Measurements from ENCODE around the gene SLC22A23.

Gene SLC22A23

GRCh38 chr6:3293271-3294155, 163.3 kb downstream of the SLC22A23 start:
- no peak for DNase-seq

DNA sequence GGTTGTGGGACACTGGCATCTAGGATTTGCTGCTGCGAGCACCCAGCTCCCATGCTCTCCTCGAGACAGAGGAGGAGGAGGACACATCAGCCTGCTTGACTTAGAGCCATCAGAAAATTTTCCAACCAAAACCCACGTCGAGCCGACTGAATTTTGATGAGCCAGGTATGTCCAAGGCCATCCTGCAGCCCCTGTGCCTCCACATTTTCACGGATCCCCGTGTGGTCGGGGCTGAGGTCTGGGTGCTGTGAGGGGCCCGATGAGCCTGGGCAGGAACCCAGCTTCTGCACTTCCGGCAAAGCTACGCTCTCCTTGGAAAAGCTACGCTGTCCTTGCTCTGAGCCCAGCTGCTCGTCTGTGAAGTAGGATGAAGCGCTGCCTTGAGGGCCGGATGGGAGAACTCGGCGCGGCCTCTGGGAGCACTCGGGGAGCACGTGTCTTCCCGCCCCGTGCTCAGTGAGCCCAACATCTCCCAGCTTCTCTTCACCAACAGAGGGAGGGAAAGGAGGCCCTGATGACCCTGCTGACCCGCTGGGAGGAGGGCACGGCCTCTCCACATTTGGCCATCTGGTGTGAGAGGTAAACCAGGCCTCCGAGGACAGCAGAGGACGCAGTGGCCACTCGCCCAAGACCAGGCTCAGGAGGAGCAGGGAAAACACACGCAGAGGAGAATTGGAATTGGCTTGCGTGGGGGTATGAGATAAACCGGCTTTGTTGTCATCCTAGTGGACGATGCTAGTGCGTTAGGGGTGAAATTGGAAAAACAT, 164.2 kb downstream of the SLC22A23 start:
- DNase-seq = no peak

DNA sequence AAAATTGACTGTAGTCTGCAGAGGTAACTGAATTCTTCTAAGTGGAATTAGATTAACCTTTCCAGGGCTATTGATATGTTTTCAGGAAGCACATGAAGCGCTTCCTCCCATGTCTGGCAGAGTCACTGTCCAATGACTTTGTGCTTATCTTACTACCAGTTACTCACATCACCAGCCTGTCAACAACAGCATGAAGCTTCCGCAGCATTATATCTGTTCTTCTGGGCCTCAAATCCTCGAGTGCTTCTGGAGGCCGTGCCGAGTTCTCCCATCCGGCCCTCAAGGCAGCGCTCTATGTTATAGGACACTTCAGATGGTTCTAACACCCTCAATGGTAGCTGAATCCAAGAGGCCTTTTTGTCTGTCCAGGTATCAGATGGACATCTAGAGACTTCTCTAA, 164.9 kb downstream of the SLC22A23 start:
- no peak for DNase-seq

DNA sequence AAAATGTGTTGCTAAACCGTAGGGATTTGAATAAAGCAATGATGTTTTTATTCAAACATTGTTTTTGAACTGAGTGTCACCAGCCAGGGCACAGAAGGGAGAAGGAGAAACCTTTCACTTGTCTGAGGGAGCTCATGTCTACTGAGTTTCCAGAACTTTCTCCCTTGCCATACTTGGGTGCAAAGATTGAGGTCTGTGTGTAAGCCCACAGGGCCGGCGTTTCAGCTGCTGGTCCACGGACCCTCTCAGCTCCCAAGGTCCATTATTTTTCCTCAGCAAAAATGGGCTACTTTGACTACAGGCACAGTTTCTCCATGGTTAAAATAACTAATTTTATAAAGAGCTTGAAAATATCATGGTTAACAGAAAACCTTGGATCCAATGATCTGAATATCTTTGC, 165.5 kb downstream of the SLC22A23 start:
- DNase-seq = no peak

DNA sequence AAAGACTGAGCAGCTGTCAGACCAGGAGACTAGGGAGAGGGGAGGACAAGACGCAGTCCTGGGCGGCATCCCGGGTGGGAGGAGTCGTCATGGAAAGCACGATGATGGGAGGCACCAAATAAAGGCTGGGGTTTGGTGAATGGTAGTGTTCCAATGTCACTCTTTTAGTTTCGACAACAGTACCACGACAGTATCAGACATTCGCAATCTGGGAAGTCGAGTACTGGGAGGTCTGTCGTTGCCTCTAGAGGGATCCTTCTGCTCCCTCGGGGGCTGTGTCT, 166.0 kb downstream of the SLC22A23 start:
- no peak for DNase-seq

DNA sequence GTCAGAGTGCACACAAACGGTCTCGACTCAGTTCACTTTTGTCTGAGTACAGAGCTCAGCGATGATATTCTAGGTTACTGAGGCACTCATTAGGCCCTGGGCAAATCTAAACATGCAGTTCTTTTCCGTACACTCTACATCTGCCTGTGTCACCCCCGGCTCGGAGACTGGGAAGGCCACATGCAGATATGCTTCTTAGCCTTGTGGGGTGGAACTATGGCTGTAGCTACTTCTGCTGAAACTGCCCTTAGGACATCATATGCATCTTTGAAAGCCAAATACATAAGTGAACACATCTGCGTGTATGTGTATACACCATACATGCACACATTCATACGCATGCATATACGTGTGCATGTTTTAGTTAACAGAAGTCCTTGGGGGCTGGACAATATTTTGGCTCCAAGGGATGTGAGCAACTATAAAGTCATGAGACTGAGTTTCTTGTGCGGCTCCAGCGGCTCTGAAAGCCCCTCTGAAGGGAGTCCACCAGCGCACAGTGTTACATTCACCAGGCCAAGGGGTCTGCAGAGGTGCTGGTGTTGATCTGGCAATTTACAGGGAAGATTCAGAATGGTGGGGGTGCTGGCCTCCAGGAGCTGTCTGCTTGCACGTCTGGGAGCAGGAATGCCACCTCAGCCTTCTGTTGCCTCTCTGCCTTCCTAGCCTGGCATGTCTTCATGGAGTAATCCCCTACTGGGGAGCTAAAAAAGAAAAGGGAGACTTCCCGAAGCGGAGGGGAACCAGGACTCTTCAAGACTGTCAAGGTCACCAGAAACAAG, 166.5 kb downstream of the SLC22A23 start:
- no peak for DNase-seq

- DNase-seq = no peak
These were observed 167.2 kb downstream of the SLC22A23 start for GRCh38 chr6:3289664-3290055.

DNA sequence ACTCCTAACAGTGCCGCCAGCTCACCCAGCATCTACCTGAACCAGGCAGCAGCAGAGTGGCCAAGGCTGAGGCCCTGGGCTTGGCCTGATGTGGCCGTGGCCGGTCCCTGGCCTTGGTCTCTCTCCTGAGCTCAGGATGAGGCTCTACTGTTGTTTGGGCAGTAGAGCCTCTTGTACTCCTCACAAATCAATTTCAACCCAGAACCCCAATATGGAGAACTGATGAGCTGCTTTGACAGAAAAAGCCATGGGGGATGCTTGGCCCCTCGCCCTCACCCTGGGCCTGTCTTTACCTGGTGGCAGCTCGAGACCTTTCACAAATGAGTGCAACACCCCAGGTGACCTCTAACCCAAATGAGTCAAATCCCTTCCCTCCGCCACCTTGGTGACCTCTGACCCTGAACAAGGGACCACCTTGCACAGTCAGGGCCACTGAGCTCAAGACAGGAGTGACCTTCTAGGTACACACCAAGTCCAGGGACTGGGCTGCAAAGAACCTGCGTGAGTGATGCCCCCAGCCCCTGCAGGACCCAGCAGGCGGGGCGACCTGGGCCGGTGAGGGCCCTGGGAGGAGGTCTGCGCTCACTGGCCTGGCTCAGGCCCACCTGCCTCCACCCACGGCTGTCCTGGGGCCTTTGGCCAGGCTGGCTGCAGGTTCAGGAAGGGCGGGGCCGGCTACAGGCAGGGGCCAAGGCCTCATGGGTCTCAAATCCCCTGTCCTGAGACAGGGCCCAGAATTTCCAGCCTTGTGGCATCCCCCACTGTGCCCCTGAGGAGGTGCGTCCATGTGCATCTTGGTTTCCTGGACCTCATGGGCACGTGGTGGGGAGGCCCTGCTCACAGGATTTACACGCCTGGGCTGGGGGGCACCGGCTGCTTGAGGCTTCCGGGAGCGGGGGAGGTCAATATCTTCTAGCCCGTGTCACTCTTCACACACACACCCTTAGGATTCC, 167.9 kb downstream of the SLC22A23 start:
- no peak for DNase-seq

GRCh38 chr6:3287976-3288707, 168.7 kb downstream of the SLC22A23 start:
- no peak for DNase-seq

DNA sequence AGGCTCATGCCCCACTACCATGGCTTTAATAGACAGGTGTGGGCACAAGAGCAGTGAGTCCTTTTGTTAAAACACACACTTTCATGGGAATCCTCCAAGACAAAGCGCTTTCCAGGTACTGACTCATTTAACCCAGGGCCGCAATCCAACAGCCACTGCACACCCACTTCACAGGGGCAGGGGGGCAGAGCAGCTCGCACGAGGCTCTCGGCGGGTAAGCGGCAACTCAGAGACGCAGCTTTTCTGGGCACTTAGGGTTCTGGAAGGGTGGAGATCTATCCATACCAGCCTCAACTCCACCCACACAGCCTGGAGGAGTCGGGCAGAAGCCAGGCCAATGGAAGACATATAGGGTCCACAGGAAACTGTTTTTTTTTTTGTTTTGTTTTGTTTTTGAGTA, 169.5 kb downstream of the SLC22A23 start:
- DNase-seq = no peak

DNA sequence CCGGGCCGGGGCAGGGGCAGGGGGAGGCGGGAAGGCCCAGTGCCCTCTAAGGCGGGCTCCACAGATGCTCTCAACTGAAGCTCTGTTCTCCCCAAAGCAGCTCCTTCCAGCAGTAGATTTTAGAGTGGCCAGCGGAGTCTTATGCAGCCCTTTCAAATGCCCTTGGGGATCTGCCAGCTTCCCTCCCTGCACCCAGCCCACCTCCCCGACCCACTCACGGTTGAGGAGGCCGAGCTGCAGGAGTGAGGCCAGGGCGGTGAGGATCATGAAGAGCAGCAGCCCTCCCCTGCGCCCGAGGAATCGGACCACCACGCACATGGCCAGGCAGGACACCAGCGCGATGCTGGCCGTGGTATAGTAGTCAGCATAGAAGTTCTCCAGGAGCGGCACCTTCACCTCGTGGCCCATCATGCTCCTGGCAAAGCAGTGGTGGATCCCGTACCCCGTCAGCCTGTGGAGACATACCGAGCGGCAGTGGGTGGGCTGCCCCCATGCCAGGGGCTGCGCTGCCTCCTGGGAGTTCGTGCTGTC, 170.1 kb downstream of the SLC22A23 start:
- DNase-seq = no peak

GRCh38 chr6:3285732-3286131, 171.1 kb downstream of the SLC22A23 start:
- no peak for DNase-seq

GRCh38 chr6:3285049-3285639, 171.7 kb downstream of the SLC22A23 start:
- DNase-seq = no peak

GRCh38 chr6:3284436-3284876, 172.4 kb downstream of the SLC22A23 start:
- DNase-seq = no peak

DNA sequence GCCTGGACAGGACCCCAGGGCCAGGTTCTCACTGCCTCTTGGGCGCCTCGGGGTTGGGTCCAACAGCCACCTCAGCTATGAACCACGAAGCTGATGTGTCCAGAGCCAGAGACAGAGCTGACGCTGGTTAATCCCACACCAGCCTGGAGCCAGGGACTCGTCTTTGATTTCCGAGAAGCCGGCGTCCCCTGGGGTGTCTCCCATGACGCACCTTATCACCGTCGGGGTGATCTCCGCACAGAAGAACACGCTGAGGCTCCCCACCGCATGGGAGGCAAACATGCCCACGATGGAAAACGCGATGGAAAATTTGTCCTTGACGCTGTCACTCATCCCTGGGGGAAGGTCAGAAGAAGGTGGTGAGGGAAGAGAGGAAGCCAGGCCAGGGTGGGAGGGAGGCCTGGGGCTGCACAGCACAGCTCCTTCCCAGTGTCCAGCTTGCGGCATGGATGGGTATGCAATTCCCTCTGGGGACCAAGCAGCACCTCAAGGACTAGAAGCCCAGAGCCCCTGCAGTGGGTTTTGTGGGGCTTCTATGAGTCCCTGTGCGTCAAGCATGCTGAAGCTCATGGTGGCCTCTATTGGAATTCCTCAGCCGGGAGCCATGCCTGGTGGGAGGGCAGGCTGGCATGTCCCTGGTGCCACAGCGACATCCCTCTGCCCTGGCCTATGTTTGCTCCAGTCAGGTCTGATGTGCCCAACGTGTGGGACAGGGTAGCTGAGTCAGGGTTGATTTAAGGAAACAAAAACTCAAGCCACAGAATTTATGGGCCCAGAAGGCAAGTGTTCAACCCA, 173.0 kb downstream of the SLC22A23 start:
- no peak for DNase-seq

- no peak for DNase-seq
These were observed 173.6 kb downstream of the SLC22A23 start for GRCh38 chr6:3283241-3283640.

- no peak for DNase-seq
These were observed 174.2 kb downstream of the SLC22A23 start for GRCh38 chr6:3282476-3283236.

DNA sequence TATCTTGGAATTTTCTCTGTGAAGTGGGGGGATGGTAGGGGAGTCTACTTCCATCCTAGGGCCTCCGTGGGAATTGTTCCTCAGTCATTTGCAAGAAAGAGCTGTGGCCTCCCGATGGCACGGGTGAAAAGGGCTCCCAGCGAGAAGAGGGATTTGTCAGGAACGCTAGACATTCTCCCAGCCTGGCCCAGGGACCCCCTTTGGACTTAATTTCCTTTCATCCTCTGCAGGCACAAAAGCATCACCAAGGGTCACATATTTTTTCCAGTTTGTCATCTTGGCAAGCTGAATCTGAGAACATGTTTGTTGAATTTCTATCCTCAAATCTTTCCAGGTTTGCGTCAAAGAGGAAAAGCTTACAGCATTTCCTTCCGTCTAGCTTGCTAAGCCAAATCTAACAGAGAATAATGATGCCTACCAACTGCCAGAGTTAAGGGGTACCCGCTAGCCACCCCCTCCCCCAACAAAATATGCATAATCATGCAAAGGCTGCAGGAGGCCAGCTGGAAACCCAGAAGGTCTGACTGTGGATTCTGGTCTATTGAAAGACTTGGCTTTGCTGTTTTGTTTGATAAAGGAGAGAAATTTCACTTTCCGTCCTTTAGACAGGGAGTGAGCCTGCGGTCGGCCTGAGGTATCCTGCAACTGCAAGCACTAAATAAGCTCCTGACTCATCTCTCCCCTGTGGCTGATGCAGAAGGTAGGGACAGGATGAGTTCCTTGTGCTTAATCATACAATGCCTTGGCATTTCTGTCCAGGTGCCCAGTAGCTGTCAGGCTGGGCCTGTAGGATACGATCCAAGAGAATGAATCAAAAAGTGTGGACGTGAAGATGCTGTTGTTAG, 175.0 kb downstream of the SLC22A23 start:
- DNase-seq = no peak
